Astrocyte (in vitro differentiated cells and primary cell): ENCODE measurements around the gene IL4R. TPM values are rescaled to one million over a fixed set of nuclear protein-coding genes. Genes with fewer than 3 reads are reported as not detected.

ENCODE experiments used
- DNase-seq: peaks from one replicate; pipeline ENCODE4 v3.0.0-alpha.2; 2010; ENCODE audit warnings: low read depth
- FAIRE-seq: peaks from 2 replicates; lab custom pipeline; 2011; peaks lifted over from hg19 to GRCh38; lab: Jason Lieb, UNC
- H2AFZ ChIP-seq: 2 replicates; pipeline ENCODE4 v1.6.0; 2012; ENCODE audit warnings: low read depth, low read length, inconsistent platforms
- H3K27ac ChIP-seq: 2 replicates; pipeline ENCODE4 v1.5.1; 2011; ENCODE audit warnings: low read depth, low read length, inconsistent platforms
- H3K27me3 ChIP-seq: 2 replicates; pipeline ENCODE4 v1.6.0; 2011; ENCODE audit warnings: low read length, inconsistent platforms; ENCODE audit not compliant: insufficient read depth
- H3K36me3 ChIP-seq: 2 replicates; pipeline ENCODE4 v1.5.1; 2011; ENCODE audit warnings: low read length, inconsistent platforms; ENCODE audit not compliant: insufficient read depth
- H3K4me1 ChIP-seq: 2 replicates; pipeline ENCODE4 v1.5.1; 2011; ENCODE audit warnings: low read length, inconsistent platforms; ENCODE audit not compliant: insufficient read depth
- H3K4me2 ChIP-seq: 2 replicates; pipeline ENCODE4 v1.6.0; 2012; ENCODE audit warnings: low read length, inconsistent platforms
- H3K4me3 ChIP-seq: 2 replicates; pipeline ENCODE4 v1.5.1; 2011; ENCODE audit warnings: low read depth, mild to moderate bottlenecking, low read length, inconsistent platforms; ENCODE audit not compliant: insufficient read depth
- H3K79me2 ChIP-seq: 2 replicates; pipeline ENCODE4 v1.6.0; 2012; ENCODE audit warnings: mild to moderate bottlenecking, low read length, inconsistent platforms; ENCODE audit not compliant: insufficient read depth
- H3K9ac ChIP-seq: 2 replicates; pipeline ENCODE4 v1.6.0; 2012; ENCODE audit warnings: mild to moderate bottlenecking, low read length, inconsistent platforms
- H3K9me3 ChIP-seq: 2 replicates; pipeline ENCODE4 v1.5.1; 2012; ENCODE audit warnings: low read depth, mild to moderate bottlenecking, low read length, inconsistent platforms; ENCODE audit not compliant: insufficient read depth
- H4K20me1 ChIP-seq: 2 replicates; pipeline ENCODE4 v1.6.0; 2012; ENCODE audit warnings: low read length, inconsistent platforms; ENCODE audit not compliant: insufficient read depth
- H3K27ac Mint-ChIP-seq: one replicate; pipeline ENCODE4 v1.8.0; 2021; ENCODE audit warnings: mild to moderate bottlenecking, mixed read lengths; ENCODE audit not compliant: unreplicated experiment
- H3K27me3 Mint-ChIP-seq: one replicate; pipeline ENCODE4 v1.8.0; 2021; ENCODE audit warnings: low read depth, mixed read lengths; ENCODE audit not compliant: unreplicated experiment
- H3K36me3 Mint-ChIP-seq: one replicate; pipeline ENCODE4 v1.8.0; 2021; ENCODE audit warnings: low read depth, mixed read lengths; ENCODE audit not compliant: unreplicated experiment
- H3K4me1 Mint-ChIP-seq: one replicate; pipeline ENCODE4 v1.8.0; 2021; ENCODE audit warnings: low read depth, mixed read lengths; ENCODE audit not compliant: unreplicated experiment
- H3K4me3 Mint-ChIP-seq: one replicate; pipeline ENCODE4 v1.8.0; 2021; ENCODE audit warnings: mild to moderate bottlenecking, moderate library complexity, mixed read lengths; ENCODE audit not compliant: unreplicated experiment
- H3K9me3 Mint-ChIP-seq: one replicate; pipeline ENCODE4 v1.8.0; 2021; ENCODE audit warnings: mild to moderate bottlenecking, mixed read lengths; ENCODE audit not compliant: unreplicated experiment
- EZH2 ChIP-seq: IDR thresholded peaks from 2 replicates; pipeline ENCODE4 v1.6.1; 2012; ENCODE audit warnings: mild to moderate bottlenecking, low read length, inconsistent platforms; ENCODE audit not compliant: insufficient read depth
- total RNA-seq: library from RNA; stranded (reverse); gene quantifications from 2 replicates; pipeline ENCODE4 v1.2.1, GENCODE V29; 2021
- TF ChIP-seq, protein P1 (sequence below): IDR thresholded peaks from 2 replicates; pipeline ENCODE4 v1.5.1; 2011; ENCODE audit warnings: low read depth, mild to moderate bottlenecking, inconsistent platforms, low read length, moderate library complexity; ENCODE audit not compliant: insufficient read depth

IL4R gene
- total RNA-seq, 1 donor from 2014 or later, result 17.5 TPM

DNA sequence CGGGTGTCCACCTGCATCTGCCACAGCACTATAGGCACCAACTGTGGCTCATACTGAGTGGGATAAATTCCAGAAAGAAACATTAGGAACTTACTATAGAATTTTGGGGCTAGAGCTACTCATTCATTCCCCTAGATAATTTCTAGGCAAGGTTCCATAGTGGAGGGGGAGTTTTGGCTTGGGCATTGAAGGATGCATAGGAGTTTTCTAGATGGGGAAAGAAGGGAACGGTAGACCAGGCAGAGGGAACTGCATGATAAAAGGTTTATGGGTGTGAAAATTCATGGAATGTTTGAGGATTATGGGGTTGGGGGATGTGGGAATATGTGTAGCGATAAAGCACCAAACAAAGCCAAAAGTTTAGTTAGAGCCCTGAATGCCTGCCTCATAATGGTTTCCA lies 35.5 kb downstream of the IL4R start:
- no peak overlapping the region for H3K9ac ChIP-seq
- peaks cover 37% of the 10 kb centered on the region for H3K36me3 ChIP-seq
- no peak overlapping the region for H3K27ac Mint-ChIP-seq
- H3K9me3 ChIP-seq, result no peaks in the 10 kb centered on the region
- H2AFZ ChIP-seq, result no peak overlapping the region
- H3K36me3 Mint-ChIP-seq, result peaks cover 36% of the 10 kb centered on the region
- no peaks in the 10 kb centered on the region for H3K27me3 Mint-ChIP-seq
- no peaks in the 10 kb centered on the region for H4K20me1 ChIP-seq
- DNase-seq (no peak), FAIRE-seq (no peak)
- H3K27me3 ChIP-seq, result no peaks in the 10 kb centered on the region
- H3K4me2 ChIP-seq, result no peak overlapping the region
- TF ChIP-seq, protein P1, sequence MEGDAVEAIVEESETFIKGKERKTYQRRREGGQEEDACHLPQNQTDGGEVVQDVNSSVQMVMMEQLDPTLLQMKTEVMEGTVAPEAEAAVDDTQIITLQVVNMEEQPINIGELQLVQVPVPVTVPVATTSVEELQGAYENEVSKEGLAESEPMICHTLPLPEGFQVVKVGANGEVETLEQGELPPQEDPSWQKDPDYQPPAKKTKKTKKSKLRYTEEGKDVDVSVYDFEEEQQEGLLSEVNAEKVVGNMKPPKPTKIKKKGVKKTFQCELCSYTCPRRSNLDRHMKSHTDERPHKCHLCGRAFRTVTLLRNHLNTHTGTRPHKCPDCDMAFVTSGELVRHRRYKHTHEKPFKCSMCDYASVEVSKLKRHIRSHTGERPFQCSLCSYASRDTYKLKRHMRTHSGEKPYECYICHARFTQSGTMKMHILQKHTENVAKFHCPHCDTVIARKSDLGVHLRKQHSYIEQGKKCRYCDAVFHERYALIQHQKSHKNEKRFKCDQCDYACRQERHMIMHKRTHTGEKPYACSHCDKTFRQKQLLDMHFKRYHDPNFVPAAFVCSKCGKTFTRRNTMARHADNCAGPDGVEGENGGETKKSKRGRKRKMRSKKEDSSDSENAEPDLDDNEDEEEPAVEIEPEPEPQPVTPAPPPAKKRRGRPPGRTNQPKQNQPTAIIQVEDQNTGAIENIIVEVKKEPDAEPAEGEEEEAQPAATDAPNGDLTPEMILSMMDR, result no peak
- TF ChIP-seq EZH2, result no peak
- H3K4me3 Mint-ChIP-seq, result no peak overlapping the region
- peaks cover 3% of the 10 kb centered on the region for H3K9me3 Mint-ChIP-seq
- no peak overlapping the region for H3K4me3 ChIP-seq
- H3K27ac ChIP-seq, result no peak overlapping the region
- H3K79me2 ChIP-seq, result no peaks in the 10 kb centered on the region
- H3K4me1 ChIP-seq, result no peaks in the 10 kb centered on the region
- H3K4me1 Mint-ChIP-seq, result no peaks in the 10 kb centered on the region

DNA sequence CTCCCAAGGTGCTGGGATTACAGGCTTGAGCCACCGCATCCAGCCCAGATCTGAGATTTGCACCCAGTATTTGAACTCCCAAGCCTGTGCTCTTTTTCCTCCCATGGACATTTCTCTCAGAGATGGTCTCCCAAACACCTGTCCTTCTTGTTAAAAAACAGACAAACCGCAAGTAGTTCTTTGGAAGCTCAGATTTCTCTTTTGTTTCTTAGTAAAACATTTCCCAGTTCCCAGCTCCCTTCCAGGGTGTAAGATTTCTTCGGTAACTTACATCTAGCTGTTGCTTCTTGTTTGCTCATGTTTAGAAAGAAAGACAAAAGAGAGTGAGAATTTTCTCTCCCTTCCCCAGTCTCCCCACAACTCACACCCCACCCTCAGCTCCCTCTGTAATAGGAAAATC lies 36.2 kb downstream of the IL4R start:
- DNase-seq (no peak), FAIRE-seq (no peak)
- no peak overlapping the region for H3K27ac Mint-ChIP-seq
- Histone ChIP-seq H3K4me1 (no peaks in the 10 kb centered on the region), H3K27ac (no peak overlapping the region), H3K27me3 (no peaks in the 10 kb centered on the region), H3K79me2 (no peaks in the 10 kb centered on the region), H3K9ac (no peak overlapping the region), H3K4me2 (no peak overlapping the region), H3K36me3 (peaks cover 38% of the 10 kb centered on the region), H3K4me3 (no peak overlapping the region), H2AFZ (no peak overlapping the region), H3K9me3 (no peaks in the 10 kb centered on the region), H4K20me1 (no peaks in the 10 kb centered on the region)
- TF ChIP-seq, protein P1, result no peak
- TF ChIP-seq EZH2, result no peak
- H3K4me3 Mint-ChIP-seq, result no peak overlapping the region
- peaks cover 37% of the 10 kb centered on the region for H3K36me3 Mint-ChIP-seq
- no peaks in the 10 kb centered on the region for H3K4me1 Mint-ChIP-seq
- H3K27me3 Mint-ChIP-seq, result no peaks in the 10 kb centered on the region
- H3K9me3 Mint-ChIP-seq, result peaks cover 3% of the 10 kb centered on the region

DNA sequence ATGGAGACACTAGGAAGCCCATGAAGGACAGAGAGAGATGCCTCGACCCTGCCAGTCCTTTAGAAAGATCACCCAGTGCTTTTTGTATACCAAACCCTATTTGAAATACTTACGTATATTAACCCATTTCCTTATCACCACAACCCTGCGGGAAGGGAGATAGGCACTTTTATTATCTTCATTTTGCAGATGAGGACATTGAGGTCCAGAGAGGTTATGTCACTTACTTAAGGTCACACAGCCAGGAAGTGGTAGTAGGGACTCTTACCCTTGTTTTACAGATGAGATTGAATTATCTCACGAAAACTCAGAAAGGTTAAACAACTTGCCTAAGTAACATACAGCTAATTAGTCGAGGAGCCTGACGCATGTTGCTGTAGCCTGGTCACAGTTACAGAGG lies 38.2 kb downstream of the IL4R start:
- no peaks in the 10 kb centered on the region for H3K4me1 ChIP-seq
- no peaks in the 10 kb centered on the region for H3K27me3 Mint-ChIP-seq
- no peaks in the 10 kb centered on the region for H3K4me1 Mint-ChIP-seq
- H3K27me3 ChIP-seq, result no peaks in the 10 kb centered on the region
- no peak overlapping the region for H3K27ac ChIP-seq
- no peaks in the 10 kb centered on the region for H3K79me2 ChIP-seq
- no peaks in the 10 kb centered on the region for H3K9me3 ChIP-seq
- H3K9me3 Mint-ChIP-seq, result peaks cover 3% of the 10 kb centered on the region
- DNase-seq (no peak), FAIRE-seq (no peak)
- H3K4me3 Mint-ChIP-seq, result no peak overlapping the region
- peaks cover 34% of the 10 kb centered on the region for H3K36me3 ChIP-seq
- TF ChIP-seq EZH2, result no peak
- TF ChIP-seq, protein P1, result no peak
- no peaks in the 10 kb centered on the region for H4K20me1 ChIP-seq
- H3K27ac Mint-ChIP-seq, result no peak overlapping the region
- H3K36me3 Mint-ChIP-seq, result peaks cover 45% of the 10 kb centered on the region
- no peak overlapping the region for H3K4me3 ChIP-seq
- H2AFZ ChIP-seq, result no peak overlapping the region
- no peak overlapping the region for H3K9ac ChIP-seq
- H3K4me2 ChIP-seq, result no peak overlapping the region
